Measurements from ENCODE around the gene PDE1C.

Gene PDE1C

DNA sequence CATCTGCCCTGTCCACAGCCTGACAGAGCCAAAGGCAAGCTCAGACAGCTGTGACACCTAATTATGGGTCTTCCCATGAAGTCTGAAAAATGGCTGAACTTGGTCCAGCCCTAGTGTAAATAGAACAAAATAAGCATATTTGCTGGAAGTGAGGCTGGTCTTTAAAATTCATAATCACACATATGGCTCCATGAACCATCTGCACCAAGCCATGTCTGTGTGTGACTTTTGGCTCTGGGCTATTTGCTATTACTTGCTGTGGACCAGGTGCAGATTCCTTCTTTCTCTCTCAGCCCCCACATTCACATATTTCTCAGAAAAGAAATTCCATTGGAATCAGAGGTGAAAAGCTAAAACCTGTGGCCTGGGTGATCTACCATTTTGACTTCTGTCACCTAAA, 175.9 kb downstream of the PDE1C start:
- Histone ChIP-seq H3K27ac (ENCODE audit: low read depth, low read length, severe bottlenecking) (no peak overlapping the region), H3K9me3 (ENCODE audit: control insufficient read depth, low read length) (no peaks in the 10 kb centered on the region), H3K4me3 (ENCODE audit: extremely low read depth, insufficient read depth, low read length, poor library complexity, severe bottlenecking) (no peak overlapping the region), H3K4me1 (ENCODE audit: control insufficient read depth, insufficient read depth, low read length, poor library complexity, severe bottlenecking) (no peaks in the 10 kb centered on the region), H3K36me3 (ENCODE audit: control insufficient read depth, insufficient read depth, low read length) (no peaks in the 10 kb centered on the region)

DNA sequence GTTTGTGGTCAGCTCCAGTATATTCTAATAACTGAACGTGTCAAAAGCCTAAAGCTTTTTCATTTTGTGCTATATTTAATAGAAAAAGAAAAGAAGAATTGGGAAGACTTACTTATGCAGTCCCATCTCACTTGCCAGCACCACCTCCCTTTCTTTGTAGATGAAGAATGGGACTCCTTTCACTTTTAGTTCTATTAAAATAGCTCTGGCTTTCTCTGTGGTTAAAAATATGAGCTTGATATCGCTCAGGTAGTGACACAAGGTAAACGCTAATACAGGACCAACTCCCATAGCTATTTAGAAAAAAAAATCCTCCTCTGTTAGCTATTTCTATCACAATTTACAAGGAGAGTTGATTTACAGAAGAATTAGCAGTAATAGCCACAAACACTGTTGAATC, 176.8 kb downstream of the PDE1C start:
- Histone ChIP-seq H3K27ac (ENCODE audit: low read depth, low read length, severe bottlenecking) (no peak overlapping the region), H3K9me3 (ENCODE audit: control insufficient read depth, low read length) (no peaks in the 10 kb centered on the region), H3K36me3 (ENCODE audit: control insufficient read depth, insufficient read depth, low read length) (no peaks in the 10 kb centered on the region), H3K4me3 (ENCODE audit: extremely low read depth, insufficient read depth, low read length, poor library complexity, severe bottlenecking) (no peak overlapping the region), H3K4me1 (ENCODE audit: control insufficient read depth, insufficient read depth, low read length, poor library complexity, severe bottlenecking) (no peaks in the 10 kb centered on the region)
- no CpG with 5 or more reads among the region's 3 CpGs for WGBS, 2 experiments (ENCODE audit: insufficient coverage in 2 of 2)

DNA sequence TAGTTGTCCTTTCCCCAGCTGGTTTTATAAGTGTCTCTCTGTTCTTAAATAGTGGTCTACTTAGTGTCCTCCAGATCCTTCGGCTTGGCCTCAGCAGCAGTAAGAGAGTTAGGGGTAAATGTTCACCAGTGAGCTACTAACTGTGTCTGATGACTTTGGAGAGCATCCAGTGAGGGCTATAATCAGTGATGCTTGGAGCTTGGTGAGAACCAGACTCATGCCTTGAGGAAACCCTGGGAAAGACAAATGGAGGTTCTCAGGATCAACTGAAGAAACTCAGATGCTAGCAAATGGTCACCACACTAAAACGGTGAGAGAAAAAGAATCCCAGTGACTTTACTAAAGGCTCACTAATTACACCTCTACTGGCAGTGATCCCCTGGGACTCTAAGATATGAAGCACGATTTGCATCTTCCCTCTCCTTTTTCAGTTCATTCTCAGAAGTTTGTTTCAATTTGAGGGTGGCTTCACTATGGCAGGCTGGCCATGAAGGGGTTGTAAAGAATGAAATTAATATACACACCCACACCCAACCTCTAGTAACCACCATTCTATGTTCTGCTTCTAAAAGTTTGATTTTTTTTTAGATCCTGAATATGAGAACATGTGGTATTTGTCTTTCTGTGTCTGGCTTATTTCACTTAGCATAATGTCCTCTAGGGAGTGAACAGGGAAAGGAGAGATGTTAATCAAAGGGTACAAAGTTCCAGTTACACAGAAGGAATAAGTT, 177.9 kb downstream of the PDE1C start:
- Histone ChIP-seq H3K9me3 (ENCODE audit: control insufficient read depth, low read length) (no peaks in the 10 kb centered on the region), H3K27ac (ENCODE audit: low read depth, low read length, severe bottlenecking) (no peak overlapping the region), H3K4me3 (ENCODE audit: extremely low read depth, insufficient read depth, low read length, poor library complexity, severe bottlenecking) (no peak overlapping the region), H3K36me3 (ENCODE audit: control insufficient read depth, insufficient read depth, low read length) (no peaks in the 10 kb centered on the region), H3K4me1 (ENCODE audit: control insufficient read depth, insufficient read depth, low read length, poor library complexity, severe bottlenecking) (no peaks in the 10 kb centered on the region)
- WGBS, 2 experiments (ENCODE audit: insufficient coverage in 2 of 2): 81 to 94% methylated on average over 2 of the region's 3 CpGs

DNA sequence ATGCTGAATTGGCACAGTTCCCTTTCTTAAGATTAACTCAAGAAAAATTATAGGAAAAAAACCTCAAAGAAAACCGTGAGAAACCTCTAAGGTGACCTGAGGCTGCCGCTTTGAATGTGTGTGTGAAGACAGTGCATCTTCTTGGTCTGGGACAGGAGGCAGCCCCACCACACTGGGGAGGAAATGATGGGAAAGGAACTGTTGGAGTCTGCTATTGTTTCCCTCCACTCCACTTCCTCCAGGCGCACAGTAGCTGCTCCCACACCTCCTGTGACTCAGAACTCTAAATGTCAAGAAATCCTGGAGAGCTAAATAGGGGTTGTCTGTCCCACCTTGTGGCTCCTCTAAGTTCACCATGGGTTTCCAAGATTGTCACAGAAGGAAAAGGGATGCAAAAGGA, 179.4 kb downstream of the PDE1C start:
- H3K4me3 ChIP-seq (ENCODE audit: extremely low read depth, insufficient read depth, low read length, poor library complexity, severe bottlenecking): no peak overlapping the region
- no peak overlapping the region for H3K27ac ChIP-seq (ENCODE audit: low read depth, low read length, severe bottlenecking)
- no peaks in the 10 kb centered on the region for H3K4me1 ChIP-seq (ENCODE audit: control insufficient read depth, insufficient read depth, low read length, poor library complexity, severe bottlenecking)
- WGBS, 2 experiments (ENCODE audit: insufficient coverage in 2 of 2): 100% methylated on average over 1 of the region's 3 CpGs; no CpG with 5 or more reads in 1 of the 2 experiments
- no peaks in the 10 kb centered on the region for H3K36me3 ChIP-seq (ENCODE audit: control insufficient read depth, insufficient read depth, low read length)
- H3K9me3 ChIP-seq (ENCODE audit: control insufficient read depth, low read length): no peaks in the 10 kb centered on the region

DNA sequence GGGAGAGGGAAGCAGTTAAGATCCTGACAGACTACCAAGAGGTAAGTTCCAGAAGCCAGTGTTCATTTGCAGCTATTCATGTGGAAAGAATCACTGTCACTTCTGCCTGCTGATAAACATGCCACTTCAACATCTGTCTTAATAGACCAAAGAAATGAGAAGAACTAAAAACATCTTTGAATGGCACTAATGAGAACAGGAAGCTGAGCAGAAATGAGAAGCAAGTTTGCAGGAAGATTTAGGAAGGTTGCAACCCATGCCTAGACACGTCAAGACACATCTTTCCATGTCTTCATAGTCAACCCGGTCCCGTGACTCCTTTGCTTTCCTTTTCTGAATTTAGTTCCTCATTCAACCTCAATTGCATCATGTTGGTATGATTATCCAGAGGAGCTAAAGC, 180.0 kb downstream of the PDE1C start:
- no peaks in the 10 kb centered on the region for H3K9me3 ChIP-seq (ENCODE audit: control insufficient read depth, low read length)
- H3K36me3 ChIP-seq (ENCODE audit: control insufficient read depth, insufficient read depth, low read length): no peaks in the 10 kb centered on the region
- no peak overlapping the region for H3K4me3 ChIP-seq (ENCODE audit: extremely low read depth, insufficient read depth, low read length, poor library complexity, severe bottlenecking)
- 100% methylated on average over 1 of the region's 3 CpGs; no CpG with 5 or more reads in 1 of the 2 experiments for WGBS, 2 experiments (ENCODE audit: insufficient coverage in 2 of 2)
- no peak overlapping the region for H3K27ac ChIP-seq (ENCODE audit: low read depth, low read length, severe bottlenecking)
- no peaks in the 10 kb centered on the region for H3K4me1 ChIP-seq (ENCODE audit: control insufficient read depth, insufficient read depth, low read length, poor library complexity, severe bottlenecking)

DNA sequence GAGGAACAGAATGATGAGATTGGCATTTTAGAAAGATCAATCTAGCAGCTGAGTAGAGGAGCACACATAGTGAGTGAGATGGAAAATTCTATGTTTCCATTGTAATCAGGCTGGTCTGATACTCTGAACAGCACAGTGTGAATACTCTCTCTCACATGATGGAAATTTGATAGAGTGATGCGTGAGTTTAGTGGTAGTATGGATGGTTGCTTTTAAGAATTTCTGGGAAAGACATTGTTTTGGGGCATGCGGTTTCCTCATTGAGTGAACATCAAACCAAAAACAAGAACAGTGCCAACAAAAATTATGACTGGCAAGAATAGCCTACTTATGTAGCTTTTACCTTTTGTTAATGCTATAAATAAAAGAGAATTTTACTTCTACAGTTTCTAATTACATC, 183.2 kb downstream of the PDE1C start:
- H3K4me3 ChIP-seq (ENCODE audit: extremely low read depth, insufficient read depth, low read length, poor library complexity, severe bottlenecking): no peak overlapping the region
- no peaks in the 10 kb centered on the region for H3K36me3 ChIP-seq (ENCODE audit: control insufficient read depth, insufficient read depth, low read length)
- H3K27ac ChIP-seq (ENCODE audit: low read depth, low read length, severe bottlenecking): no peak overlapping the region
- no peaks in the 10 kb centered on the region for H3K4me1 ChIP-seq (ENCODE audit: control insufficient read depth, insufficient read depth, low read length, poor library complexity, severe bottlenecking)
- H3K9me3 ChIP-seq (ENCODE audit: control insufficient read depth, low read length): no peaks in the 10 kb centered on the region
- no CpG with 5 or more reads among the region's 2 CpGs for WGBS, 2 experiments (ENCODE audit: insufficient coverage in 2 of 2)

DNA sequence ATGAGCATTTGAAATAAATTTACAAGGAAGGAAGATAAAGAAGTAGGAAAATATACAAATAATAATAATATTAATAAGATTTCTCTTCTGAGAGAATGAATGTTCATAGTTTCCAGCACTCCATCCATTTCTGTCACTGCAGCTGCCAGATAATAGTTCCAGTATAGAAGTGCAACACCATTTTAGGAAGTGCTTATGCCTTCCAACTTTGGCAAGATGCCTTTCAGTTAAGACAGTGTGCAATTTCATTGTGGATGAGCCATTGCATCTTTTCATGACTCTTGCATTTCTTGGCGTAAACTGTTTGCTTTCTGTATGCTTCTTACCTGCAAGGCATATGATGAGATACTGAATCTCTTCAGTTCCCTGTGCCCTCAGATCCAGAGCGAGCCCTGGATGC, 185.0 kb downstream of the PDE1C start:
- Histone ChIP-seq H3K27ac (ENCODE audit: low read depth, low read length, severe bottlenecking) (no peak overlapping the region), H3K4me1 (ENCODE audit: control insufficient read depth, insufficient read depth, low read length, poor library complexity, severe bottlenecking) (no peaks in the 10 kb centered on the region), H3K4me3 (ENCODE audit: extremely low read depth, insufficient read depth, low read length, poor library complexity, severe bottlenecking) (no peak overlapping the region), H3K9me3 (ENCODE audit: control insufficient read depth, low read length) (no peaks in the 10 kb centered on the region), H3K36me3 (ENCODE audit: control insufficient read depth, insufficient read depth, low read length) (no peaks in the 10 kb centered on the region)
- 100% methylated on average over 1 of the region's 2 CpGs; no CpG with 5 or more reads in 1 of the 2 experiments for WGBS, 2 experiments (ENCODE audit: insufficient coverage in 2 of 2)

DNA sequence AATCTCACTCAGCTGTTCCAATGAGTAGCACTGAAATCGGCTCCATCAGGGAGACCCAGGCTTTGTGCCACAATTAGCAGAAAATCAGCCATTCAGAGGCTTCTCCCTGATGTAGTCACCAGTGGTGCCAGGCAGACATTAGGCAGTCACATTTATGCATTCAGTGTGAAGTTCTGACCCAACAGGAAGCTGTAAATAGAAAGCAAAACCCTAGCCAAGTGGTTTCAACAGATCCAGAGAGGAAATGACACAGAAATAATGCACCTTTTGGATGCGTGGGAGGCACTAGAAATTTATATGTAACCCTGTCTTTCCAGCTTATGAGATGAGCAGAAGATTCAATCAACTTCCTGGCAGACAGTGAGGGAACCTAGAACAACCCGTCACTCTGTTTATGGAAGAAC, 186.4 kb downstream of the PDE1C start:
- no peaks in the 10 kb centered on the region for H3K36me3 ChIP-seq (ENCODE audit: control insufficient read depth, insufficient read depth, low read length)
- H3K9me3 ChIP-seq (ENCODE audit: control insufficient read depth, low read length): no peaks in the 10 kb centered on the region
- no peaks in the 10 kb centered on the region for H3K4me1 ChIP-seq (ENCODE audit: control insufficient read depth, insufficient read depth, low read length, poor library complexity, severe bottlenecking)
- WGBS, 2 experiments (ENCODE audit: insufficient coverage in 2 of 2): 81 to 91% methylated on average over 2 to 3 of the region's 3 CpGs
- no peak overlapping the region for H3K27ac ChIP-seq (ENCODE audit: low read depth, low read length, severe bottlenecking)
- H3K4me3 ChIP-seq (ENCODE audit: extremely low read depth, insufficient read depth, low read length, poor library complexity, severe bottlenecking): no peak overlapping the region

DNA sequence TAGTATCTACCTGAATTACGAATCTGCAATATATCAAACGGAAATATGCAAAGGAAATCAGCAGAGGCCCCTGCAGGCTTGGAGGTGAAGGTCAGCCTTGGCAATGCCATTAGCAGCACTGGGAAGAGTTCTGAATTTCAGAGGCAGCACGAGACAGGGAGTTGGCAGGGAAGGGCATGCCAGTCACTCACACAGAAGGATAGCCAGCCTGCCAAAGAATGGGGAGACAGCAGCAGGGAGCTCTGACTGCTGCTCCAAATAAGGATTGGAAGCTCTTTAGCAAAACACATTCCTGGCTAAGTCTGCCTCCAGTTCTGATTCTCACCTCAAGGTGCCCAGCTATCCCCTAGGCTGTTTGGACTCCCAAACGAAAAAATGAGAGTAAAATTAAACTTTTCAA, 188.0 kb downstream of the PDE1C start:
- H3K4me3 ChIP-seq (ENCODE audit: extremely low read depth, insufficient read depth, low read length, poor library complexity, severe bottlenecking): no peak overlapping the region
- WGBS, 2 experiments (ENCODE audit: insufficient coverage in 2 of 2): 86 to 89% methylated on average over 3 of the region's 4 CpGs
- H3K9me3 ChIP-seq (ENCODE audit: control insufficient read depth, low read length): no peaks in the 10 kb centered on the region
- no peak overlapping the region for H3K27ac ChIP-seq (ENCODE audit: low read depth, low read length, severe bottlenecking)
- no peaks in the 10 kb centered on the region for H3K36me3 ChIP-seq (ENCODE audit: control insufficient read depth, insufficient read depth, low read length)
- no peaks in the 10 kb centered on the region for H3K4me1 ChIP-seq (ENCODE audit: control insufficient read depth, insufficient read depth, low read length, poor library complexity, severe bottlenecking)

DNA sequence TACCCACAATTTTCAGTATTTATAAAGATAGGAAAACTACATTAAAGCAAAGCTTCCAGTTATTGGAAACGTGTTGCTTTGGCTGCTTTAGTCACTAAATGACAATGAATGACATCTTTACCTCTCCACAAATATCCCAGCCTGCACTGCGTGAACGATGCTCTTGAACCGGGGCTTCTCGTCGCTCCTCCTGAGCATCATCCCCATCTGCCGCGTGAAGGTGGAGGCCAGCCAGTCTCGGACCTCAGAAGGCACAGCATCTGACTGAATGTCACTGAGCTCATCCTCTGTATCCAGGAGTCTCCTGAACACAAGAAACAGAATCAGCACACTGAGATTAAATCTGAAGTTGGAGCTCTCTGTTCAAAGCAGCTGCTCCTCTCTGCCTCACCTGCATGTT, 191.3 kb downstream of the PDE1C start:
- 87 to 94% methylated on average over 8 to 9 of the region's 9 CpGs for WGBS, 2 experiments (ENCODE audit: insufficient coverage in 2 of 2)

DNA sequence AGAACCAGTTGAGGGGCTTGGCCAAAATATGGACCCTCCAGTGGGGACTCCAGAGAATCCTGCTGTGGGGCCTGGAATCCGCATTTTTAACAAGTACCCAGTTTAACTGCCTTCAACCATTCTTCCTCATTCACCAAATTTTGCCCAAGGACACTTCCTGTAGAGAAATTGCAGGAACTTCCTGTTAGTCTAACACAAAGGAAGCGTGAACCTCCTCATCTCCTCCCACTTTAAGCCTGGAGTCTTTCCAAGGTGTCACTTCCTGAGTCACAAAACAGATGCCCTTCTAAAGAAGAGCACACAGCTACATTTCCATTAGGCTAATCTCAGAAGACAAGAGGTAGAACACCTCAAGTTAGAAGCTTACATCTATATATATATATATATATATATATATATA, 194.8 kb downstream of the PDE1C start:
- Histone ChIP-seq H3K9me3 (ENCODE audit: control insufficient read depth, low read length) (no peaks in the 10 kb centered on the region), H3K4me3 (ENCODE audit: extremely low read depth, insufficient read depth, low read length, poor library complexity, severe bottlenecking) (no peak overlapping the region), H3K4me1 (ENCODE audit: control insufficient read depth, insufficient read depth, low read length, poor library complexity, severe bottlenecking) (peaks cover 9% of the 10 kb centered on the region), H3K27ac (ENCODE audit: low read depth, low read length, severe bottlenecking) (peak overlapping the region; percentile 78), H3K36me3 (ENCODE audit: control insufficient read depth, insufficient read depth, low read length) (no peaks in the 10 kb centered on the region)
- 62 to 100% methylated on average over 1 to 2 of the region's 2 CpGs for WGBS, 2 experiments (ENCODE audit: insufficient coverage in 2 of 2)

More for the DNA sequence above, 191.3 kb downstream of the PDE1C start:
- no peaks in the 10 kb centered on the region for H3K36me3 ChIP-seq (ENCODE audit: control insufficient read depth, insufficient read depth, low read length)
- H3K27ac ChIP-seq (ENCODE audit: low read depth, low read length, severe bottlenecking): no peak overlapping the region
- H3K9me3 ChIP-seq (ENCODE audit: control insufficient read depth, low read length): no peaks in the 10 kb centered on the region
- peaks cover 9% of the 10 kb centered on the region for H3K4me1 ChIP-seq (ENCODE audit: control insufficient read depth, insufficient read depth, low read length, poor library complexity, severe bottlenecking)
- H3K4me3 ChIP-seq (ENCODE audit: extremely low read depth, insufficient read depth, low read length, poor library complexity, severe bottlenecking): no peak overlapping the region

All from mesodermal cell (in vitro differentiated cells).